ENCODE measurements around the gene SP140. TPM values are rescaled to one million over a fixed set of nuclear protein-coding genes. Genes with fewer than 3 reads are reported as not detected.

The SP140 gene
- total RNA-seq, 2 donors from 2014 or later: 1.7 to 2.2 TPM

DNA sequence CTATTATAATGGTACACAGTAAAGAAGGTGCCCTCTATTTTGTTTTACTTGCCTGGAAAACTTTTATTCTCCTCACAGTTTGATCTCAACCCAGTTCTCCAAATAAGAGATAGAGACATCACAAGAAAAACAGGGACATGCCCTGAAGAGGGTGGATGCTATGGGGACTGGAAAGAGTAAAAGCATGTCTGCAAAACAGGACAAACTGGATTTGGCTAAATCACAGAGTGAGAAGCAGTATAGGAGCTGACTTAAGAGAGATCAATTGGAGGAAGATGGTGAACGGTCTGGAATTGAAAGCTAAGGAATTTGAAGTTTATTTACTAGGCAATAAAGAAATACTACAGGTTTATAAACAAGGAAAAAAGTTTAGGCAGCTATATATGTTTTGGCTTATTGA, 134.5 kb downstream of the SP140 start:
- Histone ChIP-seq H3K9ac (ENCODE audit: low read depth in 2 of 2, low read length in 2 of 2) (no peak overlapping the region), H3K27ac (no peak overlapping the region), H3K27me3 (no peaks in the 10 kb centered on the region), H3K4me1 (no peaks in the 10 kb centered on the region), H3K9me3 (no peaks in the 10 kb centered on the region), H3K36me3 (no peaks in the 10 kb centered on the region), H3K4me3 (no peak overlapping the region)
- TF ChIP-seq, protein P1, sequence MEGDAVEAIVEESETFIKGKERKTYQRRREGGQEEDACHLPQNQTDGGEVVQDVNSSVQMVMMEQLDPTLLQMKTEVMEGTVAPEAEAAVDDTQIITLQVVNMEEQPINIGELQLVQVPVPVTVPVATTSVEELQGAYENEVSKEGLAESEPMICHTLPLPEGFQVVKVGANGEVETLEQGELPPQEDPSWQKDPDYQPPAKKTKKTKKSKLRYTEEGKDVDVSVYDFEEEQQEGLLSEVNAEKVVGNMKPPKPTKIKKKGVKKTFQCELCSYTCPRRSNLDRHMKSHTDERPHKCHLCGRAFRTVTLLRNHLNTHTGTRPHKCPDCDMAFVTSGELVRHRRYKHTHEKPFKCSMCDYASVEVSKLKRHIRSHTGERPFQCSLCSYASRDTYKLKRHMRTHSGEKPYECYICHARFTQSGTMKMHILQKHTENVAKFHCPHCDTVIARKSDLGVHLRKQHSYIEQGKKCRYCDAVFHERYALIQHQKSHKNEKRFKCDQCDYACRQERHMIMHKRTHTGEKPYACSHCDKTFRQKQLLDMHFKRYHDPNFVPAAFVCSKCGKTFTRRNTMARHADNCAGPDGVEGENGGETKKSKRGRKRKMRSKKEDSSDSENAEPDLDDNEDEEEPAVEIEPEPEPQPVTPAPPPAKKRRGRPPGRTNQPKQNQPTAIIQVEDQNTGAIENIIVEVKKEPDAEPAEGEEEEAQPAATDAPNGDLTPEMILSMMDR (IDR thresholded peaks at IDR 0.05): no peak
- DNase-seq: no peak
- intact Hi-C loops (cut with DNase I): no loop called here

DNA sequence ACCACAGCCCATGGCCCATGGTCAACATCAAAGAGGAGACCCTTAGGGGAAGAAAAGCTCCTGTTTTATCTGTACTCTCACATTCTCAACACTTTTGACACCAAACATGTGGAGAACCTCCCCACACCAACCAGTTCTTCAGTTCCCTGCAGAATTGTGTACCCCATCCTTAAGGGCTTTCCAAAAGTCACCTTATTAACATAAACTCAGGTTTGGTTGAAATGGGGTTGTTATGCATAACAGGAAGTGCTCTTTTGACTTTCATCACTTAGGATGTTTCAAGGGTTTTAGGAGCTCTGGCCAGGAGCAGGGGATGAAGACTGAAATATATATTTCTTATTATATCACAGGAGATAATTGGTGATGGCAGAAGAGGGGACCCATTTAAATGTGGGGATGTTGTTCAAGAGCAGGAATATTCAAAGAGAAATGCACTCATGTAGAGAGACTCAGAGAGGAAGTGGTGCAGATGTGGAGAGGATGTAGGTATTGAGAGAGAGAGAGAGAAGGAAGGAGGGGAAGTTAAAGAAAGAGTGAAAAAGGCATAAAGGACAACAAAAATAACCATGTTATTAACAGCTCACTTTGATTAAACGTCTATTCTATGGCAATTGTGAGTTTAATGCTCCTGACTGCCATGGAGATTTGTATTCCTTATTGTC, 136.6 kb downstream of the SP140 start:
- Histone ChIP-seq H3K9me3 (no peaks in the 10 kb centered on the region), H3K36me3 (no peaks in the 10 kb centered on the region)

More for the DNA sequence above, 136.6 kb downstream of the SP140 start:
- intact Hi-C loops (cut with DNase I): no loop called here
- no peak for DNase-seq
- TF ChIP-seq, protein P1 (IDR thresholded peaks at IDR 0.05): no peak
- Histone ChIP-seq H3K9ac (ENCODE audit: low read depth in 2 of 2, low read length in 2 of 2) (no peak overlapping the region), H3K27ac (no peak overlapping the region), H3K4me1 (no peaks in the 10 kb centered on the region), H3K27me3 (no peaks in the 10 kb centered on the region), H3K4me3 (no peak overlapping the region)

Other genes with a start within 250 kb of the SP140 start
- gene SLC16A14, start 156.8 kb upstream of the SP140 start, total RNA-seq: 1 to 10 TPM; 5.3 to 7.9 TPM
- gene SP110, start 5.8 kb upstream of the SP140 start, total RNA-seq: 10 to 100 TPM; 10.8 to 11.6 TPM
- gene SP140L, start 101.5 kb downstream of the SP140 start, total RNA-seq: 10 to 100 TPM; 13.2 to 14.4 TPM
- gene SP100, start 190.5 kb downstream of the SP140 start, total RNA-seq: 10 to 100 TPM; 35.7 to 53.6 TPM

All from colonic mucosa (tissue), 4 donors.